Caco-2 (cell line): Measurements from ENCODE around the gene TSHZ1. TPM values are rescaled to one million over a fixed set of nuclear protein-coding genes. Genes with fewer than 3 reads are reported as not detected.

Source experiments
- BruUV-seq: library from RNA; stranded (reverse); fragments of 400-500 nt; replicated peaks from 2 replicates; lab custom pipeline; 2021; lab: Mats Ljungman, UMichigan
- CTCF ChIA-PET: fragments of 300-600 bp; sonication (Branson Sonifier 250); formaldehyde crosslinking; loops from one replicate; lab custom pipeline; 2022; ENCODE audit warnings: antibody characterized with exemption; lab: Charles Lee
- POLR2A ChIA-PET: fragments of 300-600 bp; sonication (Branson Sonifier 250); formaldehyde crosslinking; loops from one replicate; lab custom pipeline; 2022; ENCODE audit warnings: antibody characterized with exemption; lab: Charles Lee
- DNase-seq, 2 experiments: peaks; one replicate each; pipeline versions ENCODE4 v3.0.0 to v3.0.0-alpha.2; 2020 to 2022
- H3K27me3 ChIP-seq: replicated peaks from 2 replicates; pipeline ENCODE4 v1.6.0; 2011; ENCODE audit warnings: low read length; ENCODE audit not compliant: control insufficient read depth, insufficient read depth
- H3K36me3 ChIP-seq: 2 replicates; pipeline ENCODE4 v1.5.1; 2011; ENCODE audit warnings: low read length; ENCODE audit not compliant: control insufficient read depth, insufficient read depth
- H3K4me1 ChIP-seq: fragments of 250-450 bp; sonication (Bioruptor Pico); 2 replicates; pipeline ENCODE4 v1.5.1; 2020; ENCODE audit warnings: mild to moderate bottlenecking
- H3K4me3 ChIP-seq: 2 replicates; pipeline ENCODE4 v1.5.1; 2011; ENCODE audit warnings: low read depth, mild to moderate bottlenecking, control low read depth, low read length
- H3K9me3 ChIP-seq: fragments of 250-450 bp; sonication (Bioruptor Pico); 2 replicates; pipeline ENCODE4 v1.5.1; 2020; ENCODE audit warnings: mild to moderate bottlenecking, moderate library complexity
- H3K27ac Mint-ChIP-seq: one replicate; pipeline ENCODE4 v1.8.0; 2022; ENCODE audit warnings: mixed read lengths; ENCODE audit not compliant: unreplicated experiment
- H3K27me3 Mint-ChIP-seq: one replicate; pipeline ENCODE4 v1.8.0; 2022; ENCODE audit warnings: mixed read lengths; ENCODE audit not compliant: insufficient read depth, unreplicated experiment
- H3K36me3 Mint-ChIP-seq: one replicate; pipeline ENCODE4 v1.8.0; 2022; ENCODE audit warnings: mild to moderate bottlenecking, mixed read lengths; ENCODE audit not compliant: insufficient read depth, unreplicated experiment
- H3K4me1 Mint-ChIP-seq: one replicate; pipeline ENCODE4 v1.8.0; 2022; ENCODE audit warnings: low read depth, mixed read lengths; ENCODE audit not compliant: unreplicated experiment
- H3K4me3 Mint-ChIP-seq: one replicate; pipeline ENCODE4 v1.8.0; 2022; ENCODE audit warnings: mild to moderate bottlenecking, moderate library complexity, mixed read lengths; ENCODE audit not compliant: unreplicated experiment
- H3K9me3 Mint-ChIP-seq: one replicate; pipeline ENCODE4 v1.8.0; 2022; ENCODE audit warnings: mixed read lengths; ENCODE audit not compliant: unreplicated experiment
- CTCF ChIP-seq, 2 experiments: fragments of 200-600 bp in 1 of 2; IDR thresholded peaks; 1 replicate in 1 of 2; 2 replicates in 1 of 2; pipeline versions ENCODE4 v1.5.1 to v1.8.0; 2011 to 2022; ENCODE audit warnings: antibody characterized with exemption in 1 of 2, control low read depth in 1 of 2, inconsistent platforms in 1 of 2, low read depth in 1 of 2, low read length in 1 of 2, mild to moderate bottlenecking in 1 of 2, moderate library complexity in 1 of 2; ENCODE audit not compliant: insufficient read depth in 1 of 2, severe bottlenecking in 1 of 2, unreplicated experiment in 1 of 2
- intact Hi-C: fragments of 100-400 bp; cut with micrococcal nuclease; formaldehyde crosslinking; loops from one replicate; pipeline ENCODE4 v1.10.0; 2022; ENCODE audit not compliant: unreplicated experiment
- total RNA-seq: library from RNA; stranded (reverse); gene quantifications from 2 replicates; pipeline ENCODE4 v1.2.3, GENCODE V29; 2022

The TSHZ1 gene
- total RNA-seq, 1 experiment from 2014 or later = 4.4 TPM

DNA sequence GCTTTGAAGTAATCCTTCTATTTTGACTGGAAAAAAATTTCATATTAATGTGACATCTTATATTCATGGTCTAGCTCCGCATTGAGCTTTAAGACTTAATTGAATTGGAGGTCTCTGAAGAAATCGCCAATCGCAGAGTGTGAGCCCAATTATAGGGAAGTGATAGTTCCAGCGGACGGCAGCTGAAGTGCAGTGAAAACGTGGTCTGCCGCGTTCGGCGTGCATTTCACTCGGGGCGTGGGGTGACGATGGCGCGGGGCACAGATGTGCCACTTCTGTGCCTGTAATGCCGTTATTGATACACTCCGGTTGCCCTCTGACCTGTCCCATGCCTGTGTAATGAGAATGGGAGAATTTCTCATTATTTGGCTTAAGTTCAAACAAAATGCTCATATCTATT, 106.7 kb downstream of the TSHZ1 start:
- no peaks in the 10 kb centered on the region for H3K27me3 ChIP-seq
- no TSS peak for BruUV-seq
- no peak for DNase-seq
- H3K4me1 Mint-ChIP-seq = no peaks in the 10 kb centered on the region
- H3K36me3 ChIP-seq = no peaks in the 10 kb centered on the region
- no peak overlapping the region for H3K27ac Mint-ChIP-seq
- H3K4me1 ChIP-seq = no peaks in the 10 kb centered on the region
- H3K9me3 ChIP-seq = no peaks in the 10 kb centered on the region
- H3K4me3 Mint-ChIP-seq = no peak overlapping the region
- no peaks in the 10 kb centered on the region for H3K36me3 Mint-ChIP-seq
- intact Hi-C loops = no loop called here
- H3K27me3 Mint-ChIP-seq = no peaks in the 10 kb centered on the region
- no peaks in the 10 kb centered on the region for H3K9me3 Mint-ChIP-seq
- no peak for TF ChIP-seq CTCF (IDR thresholded peaks at IDR 0.05; ENCODE audit: insufficient read depth in 1 of 2, low read depth in 1 of 2, low read length in 1 of 2, severe bottlenecking in 1 of 2, unreplicated experiment in 1 of 2)
- CTCF ChIA-PET = no interaction called here
- POLR2A ChIA-PET = no interaction called here
- H3K4me3 ChIP-seq = no peak overlapping the region

- no peaks in the 10 kb centered on the region for H3K4me1 Mint-ChIP-seq
- Histone ChIP-seq H3K36me3 (no peaks in the 10 kb centered on the region), H3K4me1 (no peaks in the 10 kb centered on the region), H3K27me3 (no peaks in the 10 kb centered on the region), H3K4me3 (no peak overlapping the region), H3K9me3 (no peaks in the 10 kb centered on the region)
- no peak for DNase-seq
- H3K4me3 Mint-ChIP-seq = no peak overlapping the region
- H3K27me3 Mint-ChIP-seq = no peaks in the 10 kb centered on the region
- H3K9me3 Mint-ChIP-seq = no peaks in the 10 kb centered on the region
- CTCF ChIA-PET = no interaction called here
- POLR2A ChIA-PET = no interaction called here
- no TSS peak for BruUV-seq
- intact Hi-C loops = no loop called here
- no peak for TF ChIP-seq CTCF (IDR thresholded peaks at IDR 0.05; ENCODE audit: insufficient read depth in 1 of 2, low read depth in 1 of 2, low read length in 1 of 2, severe bottlenecking in 1 of 2, unreplicated experiment in 1 of 2)
- no peak overlapping the region for H3K27ac Mint-ChIP-seq
- H3K36me3 Mint-ChIP-seq = no peaks in the 10 kb centered on the region
Observed at GRCh38 chr18:75317703-75318102, 107.1 kb downstream of the TSHZ1 start.

GRCh38 chr18:75319905-75320304, 109.3 kb downstream of the TSHZ1 start:
- DNase-seq = no peak
- no peaks in the 10 kb centered on the region for H3K36me3 Mint-ChIP-seq
- Histone ChIP-seq H3K9me3 (no peaks in the 10 kb centered on the region), H3K36me3 (no peaks in the 10 kb centered on the region), H3K4me1 (no peaks in the 10 kb centered on the region), H3K4me3 (no peak overlapping the region), H3K27me3 (no peaks in the 10 kb centered on the region)
- intact Hi-C loops = no loop called here
- ChIA-PET POLR2A (no interaction called here), CTCF (no interaction called here)
- no peaks in the 10 kb centered on the region for H3K9me3 Mint-ChIP-seq
- no peaks in the 10 kb centered on the region for H3K27me3 Mint-ChIP-seq
- TF ChIP-seq CTCF (IDR thresholded peaks at IDR 0.05; ENCODE audit: insufficient read depth in 1 of 2, low read depth in 1 of 2, low read length in 1 of 2, severe bottlenecking in 1 of 2, unreplicated experiment in 1 of 2) = no peak
- no peak overlapping the region for H3K27ac Mint-ChIP-seq
- no TSS peak for BruUV-seq
- no peak overlapping the region for H3K4me3 Mint-ChIP-seq
- H3K4me1 Mint-ChIP-seq = no peaks in the 10 kb centered on the region
